HG03354 (cell line): Measurements from ENCODE around the gene HTATSF1.

Source experiments
- ATAC-seq: cut with Tn5 transposase; IDR thresholded peaks from one replicate; pipeline ENCODE4 v1.9.1; 2021; ENCODE audit warnings: mild to moderate bottlenecking; ENCODE audit not compliant: unreplicated experiment, poor library complexity, severe bottlenecking

HTATSF1 gene

GRCh38 chrX:136497556-136498052 lies at the start of gene HTATSF1:
HTATSF1 (plus strand) TSS chrX:136497592; CDS start chrX:136497685, 93 bp downstream.
- peak; percentile 22 for ATAC-seq

GRCh38 chrX:136447968-136448367 lies 49.4 kb upstream of the HTATSF1 start:
- ATAC-seq = no peak

- ATAC-seq = no peak
These were observed 47.2 kb upstream of the HTATSF1 start for GRCh38 chrX:136450050-136450830.

GRCh38 chrX:136452614-136453013 lies 44.8 kb upstream of the HTATSF1 start:
- no peak for ATAC-seq

GRCh38 chrX:136453114-136453513 lies 44.3 kb upstream of the HTATSF1 start:
- no peak for ATAC-seq

- ATAC-seq = no peak
These were observed 43.6 kb upstream of the HTATSF1 start for GRCh38 chrX:136453771-136454170.

- ATAC-seq = no peak
These were observed 41.3 kb upstream of the HTATSF1 start for GRCh38 chrX:136456133-136456532.

- ATAC-seq = no peak
These were observed 40.0 kb upstream of the HTATSF1 start for GRCh38 chrX:136457303-136457917.

- ATAC-seq = no peak
These were observed 32.8 kb upstream of the HTATSF1 start for GRCh38 chrX:136464589-136464988.

GRCh38 chrX:136467303-136467702 lies 30.1 kb upstream of the HTATSF1 start:
- ATAC-seq = no peak

GRCh38 chrX:136468391-136469103 lies 28.8 kb upstream of the HTATSF1 start:
- no peak for ATAC-seq

GRCh38 chrX:136473663-136474062 lies 23.7 kb upstream of the HTATSF1 start:
- no peak for ATAC-seq

GRCh38 chrX:136475236-136475635 lies 22.2 kb upstream of the HTATSF1 start:
- no peak for ATAC-seq

GRCh38 chrX:136476501-136476900 lies 20.9 kb upstream of the HTATSF1 start:
- no peak for ATAC-seq

GRCh38 chrX:136477026-136477425 lies 20.4 kb upstream of the HTATSF1 start:
- ATAC-seq = no peak

GRCh38 chrX:136480383-136480782 lies 17.0 kb upstream of the HTATSF1 start:
- ATAC-seq = no peak

GRCh38 chrX:136487647-136488046 lies 9.7 kb upstream of the HTATSF1 start, which contains the start of gene BRS3:
BRS3 (plus strand) TSS chrX:136487947; CDS start chrX:136488115, 168 bp downstream.
- no peak for ATAC-seq

- ATAC-seq = no peak
These were observed 8.7 kb upstream of the HTATSF1 start for GRCh38 chrX:136488706-136489105.

- ATAC-seq = no peak
These were observed 5.6 kb upstream of the HTATSF1 start for GRCh38 chrX:136491832-136492231.

- ATAC-seq = no peak
These were observed 4.4 kb upstream of the HTATSF1 start for GRCh38 chrX:136493011-136493410.
